ENCODE results near the gene EML1. TPM values are rescaled to one million over a fixed set of nuclear protein-coding genes. Genes with fewer than 3 reads are reported as not detected.

The EML1 gene
- total RNA-seq, 1 donor from 2014 or later, result 57.2 TPM

- H3F3A ChIP-seq (ENCODE audit: low read depth), result peaks cover 24% of the 10 kb centered on the region
- Mint-ChIP-seq H3K27me3 (ENCODE audit: insufficient read depth, low read depth) (peaks cover 16% of the 10 kb centered on the region), H3K4me3 (peak overlapping the region; percentile 33), H3K4me1 (peaks cover 43% of the 10 kb centered on the region), H3K27ac (peak overlapping the region; percentile 15), H3K36me3 (no peaks in the 10 kb centered on the region), H3K9me3 (no peaks in the 10 kb centered on the region)
- no peaks in the 10 kb centered on the region for H3K9me3 ChIP-seq (ENCODE audit: low read depth)
- peaks cover 21% of the 10 kb centered on the region for H3K4me1 ChIP-seq
- no peak overlapping the region for H3K4me2 ChIP-seq
- H3K27ac ChIP-seq, result no peak overlapping the region
- no peaks in the 10 kb centered on the region for H4K20me1 ChIP-seq (ENCODE audit: low read depth)
- no peaks in the 10 kb centered on the region for H3K79me2 ChIP-seq (ENCODE audit: low read depth)
- H3K4me3 ChIP-seq, result no peak overlapping the region
- TF ChIP-seq EZH2phosphoT487 (IDR thresholded peaks at IDR 0.05) (no peak), CTCF (IDR thresholded peaks at IDR 0.05) (no peak), EZH2 (IDR thresholded peaks at IDR 0.05) (no peak)
- no peaks in the 10 kb centered on the region for H3K27me3 ChIP-seq
- DNase-seq (ENCODE audit: low spot score), result peak; percentile 32
- no peak overlapping the region for H2AFZ ChIP-seq (replicated peaks)
- no peaks in the 10 kb centered on the region for H3K36me3 ChIP-seq
- H3K9ac ChIP-seq, result no peak overlapping the region
Observed at GRCh38 chr14:99758121-99758821, 34.9 kb upstream of the EML1 start.

GRCh38 chr14:99758872-99759545 lies 34.2 kb upstream of the EML1 start:
- no peaks in the 10 kb centered on the region for H3K36me3 Mint-ChIP-seq
- no peak overlapping the region for H3K4me2 ChIP-seq
- H3K9me3 ChIP-seq (ENCODE audit: low read depth), result no peaks in the 10 kb centered on the region
- no peak overlapping the region for H3K4me3 ChIP-seq
- H3K27me3 ChIP-seq, result no peaks in the 10 kb centered on the region
- DNase-seq (ENCODE audit: low spot score), result no peak
- H3K9ac ChIP-seq, result no peak overlapping the region
- H3K4me1 Mint-ChIP-seq, result peaks cover 38% of the 10 kb centered on the region
- H4K20me1 ChIP-seq (ENCODE audit: low read depth), result no peaks in the 10 kb centered on the region
- peaks cover 17% of the 10 kb centered on the region for H3K4me1 ChIP-seq
- no peak overlapping the region for H3K27ac ChIP-seq
- H3K27me3 Mint-ChIP-seq (ENCODE audit: insufficient read depth, low read depth), result peaks cover 18% of the 10 kb centered on the region
- TF ChIP-seq CTCF (IDR thresholded peaks at IDR 0.05) (no peak), EZH2phosphoT487 (IDR thresholded peaks at IDR 0.05) (no peak), EZH2 (IDR thresholded peaks at IDR 0.05) (no peak)
- no peak overlapping the region for H2AFZ ChIP-seq (replicated peaks)
- peak overlapping the region; percentile 44 for H3K4me3 Mint-ChIP-seq
- peaks cover 17% of the 10 kb centered on the region for H3F3A ChIP-seq (ENCODE audit: low read depth)
- peak overlapping the region; percentile 92 for H3K27ac Mint-ChIP-seq
- no peaks in the 10 kb centered on the region for H3K79me2 ChIP-seq (ENCODE audit: low read depth)
- H3K9me3 Mint-ChIP-seq, result no peaks in the 10 kb centered on the region
- no peaks in the 10 kb centered on the region for H3K36me3 ChIP-seq

- no peak overlapping the region for H3K4me2 ChIP-seq
- H3K9me3 Mint-ChIP-seq, result no peaks in the 10 kb centered on the region
- H4K20me1 ChIP-seq (ENCODE audit: low read depth), result no peaks in the 10 kb centered on the region
- no peak overlapping the region for H3K27ac ChIP-seq
- no peaks in the 10 kb centered on the region for H3K36me3 Mint-ChIP-seq
- H3K36me3 ChIP-seq, result no peaks in the 10 kb centered on the region
- H3K27ac Mint-ChIP-seq, result no peak overlapping the region
- no peak overlapping the region for H3K9ac ChIP-seq
- H3K27me3 Mint-ChIP-seq (ENCODE audit: insufficient read depth, low read depth), result peaks cover 16% of the 10 kb centered on the region
- DNase-seq (ENCODE audit: low spot score), result no peak
- H3F3A ChIP-seq (ENCODE audit: low read depth), result peaks cover 12% of the 10 kb centered on the region
- no peak overlapping the region for H2AFZ ChIP-seq (replicated peaks)
- H3K27me3 ChIP-seq, result no peaks in the 10 kb centered on the region
- no peaks in the 10 kb centered on the region for H3K9me3 ChIP-seq (ENCODE audit: low read depth)
- no peak overlapping the region for H3K4me3 ChIP-seq
- peaks cover 11% of the 10 kb centered on the region for H3K4me1 ChIP-seq
- TF ChIP-seq EZH2 (IDR thresholded peaks at IDR 0.05) (no peak), CTCF (IDR thresholded peaks at IDR 0.05) (no peak), EZH2phosphoT487 (IDR thresholded peaks at IDR 0.05) (no peak)
- no peaks in the 10 kb centered on the region for H3K79me2 ChIP-seq (ENCODE audit: low read depth)
- H3K4me1 Mint-ChIP-seq, result peaks cover 36% of the 10 kb centered on the region
- H3K4me3 Mint-ChIP-seq, result no peak overlapping the region
Observed at GRCh38 chr14:99759546-99759925, 33.7 kb upstream of the EML1 start.

Data from neural progenitor cell (in vitro differentiated cells).